SK-N-SH (cell line): ENCODE data around the gene LRMDA.

ENCODE experiments used
- GABPA ChIP-seq: IDR thresholded peaks from 2 replicates; pipeline ENCODE4 v1.4.0; 2012; ENCODE audit warnings: low read depth, mild to moderate bottlenecking
- MEF2A ChIP-seq: IDR thresholded peaks from 2 replicates; pipeline ENCODE4 v1.4.0; 2012; ENCODE audit warnings: low read depth, borderline replicate concordance
- MXI1 ChIP-seq: IDR thresholded peaks from 2 replicates; pipeline ENCODE4 v1.6.1; 2012; ENCODE audit warnings: mild to moderate bottlenecking, low read depth, low read length, improper control_type of control experiment
- RCOR1 ChIP-seq: fragments of 150-350 bp; IDR thresholded peaks from 2 replicates; pipeline ENCODE4 v1.6.1; 2017; ENCODE audit warnings: antibody characterized with exemption, low read length
- TF ChIP-seq, protein P1 (sequence below): IDR thresholded peaks from 2 replicates; pipeline ENCODE4 v1.6.1; 2012; ENCODE audit warnings: mild to moderate bottlenecking, low read depth, low read length, moderate library complexity
- TF ChIP-seq, protein P2 (sequence below): fragments of 200-600 bp; sonication (generic); IDR thresholded peaks from 2 replicates; pipeline ENCODE4 v1.6.1; 2017; ENCODE audit warnings: antibody characterized with exemption, mild to moderate bottlenecking, moderate library complexity

DNA sequence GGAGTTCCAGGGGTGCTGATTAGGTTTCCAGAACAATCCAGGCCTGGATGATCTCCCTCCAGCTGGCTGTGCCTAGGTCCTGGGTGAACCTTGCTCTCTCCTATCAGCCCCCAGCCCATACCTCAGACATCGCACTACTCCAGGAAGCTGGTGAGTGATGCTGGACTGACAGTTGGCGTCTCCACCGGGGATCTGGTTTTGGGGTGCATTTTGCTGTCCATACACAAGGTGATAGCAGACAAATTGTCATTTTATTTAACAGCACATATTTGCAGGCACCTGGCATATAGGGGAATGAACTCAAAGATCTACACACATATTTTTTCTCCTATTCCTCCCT lies 601.2 kb downstream of the LRMDA start:
- TF ChIP-seq GABPA (no peak), MXI1 (no peak), MEF2A (no peak), RCOR1 (no peak)
- TF ChIP-seq, protein P1, sequence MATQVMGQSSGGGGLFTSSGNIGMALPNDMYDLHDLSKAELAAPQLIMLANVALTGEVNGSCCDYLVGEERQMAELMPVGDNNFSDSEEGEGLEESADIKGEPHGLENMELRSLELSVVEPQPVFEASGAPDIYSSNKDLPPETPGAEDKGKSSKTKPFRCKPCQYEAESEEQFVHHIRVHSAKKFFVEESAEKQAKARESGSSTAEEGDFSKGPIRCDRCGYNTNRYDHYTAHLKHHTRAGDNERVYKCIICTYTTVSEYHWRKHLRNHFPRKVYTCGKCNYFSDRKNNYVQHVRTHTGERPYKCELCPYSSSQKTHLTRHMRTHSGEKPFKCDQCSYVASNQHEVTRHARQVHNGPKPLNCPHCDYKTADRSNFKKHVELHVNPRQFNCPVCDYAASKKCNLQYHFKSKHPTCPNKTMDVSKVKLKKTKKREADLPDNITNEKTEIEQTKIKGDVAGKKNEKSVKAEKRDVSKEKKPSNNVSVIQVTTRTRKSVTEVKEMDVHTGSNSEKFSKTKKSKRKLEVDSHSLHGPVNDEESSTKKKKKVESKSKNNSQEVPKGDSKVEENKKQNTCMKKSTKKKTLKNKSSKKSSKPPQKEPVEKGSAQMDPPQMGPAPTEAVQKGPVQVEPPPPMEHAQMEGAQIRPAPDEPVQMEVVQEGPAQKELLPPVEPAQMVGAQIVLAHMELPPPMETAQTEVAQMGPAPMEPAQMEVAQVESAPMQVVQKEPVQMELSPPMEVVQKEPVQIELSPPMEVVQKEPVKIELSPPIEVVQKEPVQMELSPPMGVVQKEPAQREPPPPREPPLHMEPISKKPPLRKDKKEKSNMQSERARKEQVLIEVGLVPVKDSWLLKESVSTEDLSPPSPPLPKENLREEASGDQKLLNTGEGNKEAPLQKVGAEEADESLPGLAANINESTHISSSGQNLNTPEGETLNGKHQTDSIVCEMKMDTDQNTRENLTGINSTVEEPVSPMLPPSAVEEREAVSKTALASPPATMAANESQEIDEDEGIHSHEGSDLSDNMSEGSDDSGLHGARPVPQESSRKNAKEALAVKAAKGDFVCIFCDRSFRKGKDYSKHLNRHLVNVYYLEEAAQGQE = no peak
- TF ChIP-seq, protein P2, sequence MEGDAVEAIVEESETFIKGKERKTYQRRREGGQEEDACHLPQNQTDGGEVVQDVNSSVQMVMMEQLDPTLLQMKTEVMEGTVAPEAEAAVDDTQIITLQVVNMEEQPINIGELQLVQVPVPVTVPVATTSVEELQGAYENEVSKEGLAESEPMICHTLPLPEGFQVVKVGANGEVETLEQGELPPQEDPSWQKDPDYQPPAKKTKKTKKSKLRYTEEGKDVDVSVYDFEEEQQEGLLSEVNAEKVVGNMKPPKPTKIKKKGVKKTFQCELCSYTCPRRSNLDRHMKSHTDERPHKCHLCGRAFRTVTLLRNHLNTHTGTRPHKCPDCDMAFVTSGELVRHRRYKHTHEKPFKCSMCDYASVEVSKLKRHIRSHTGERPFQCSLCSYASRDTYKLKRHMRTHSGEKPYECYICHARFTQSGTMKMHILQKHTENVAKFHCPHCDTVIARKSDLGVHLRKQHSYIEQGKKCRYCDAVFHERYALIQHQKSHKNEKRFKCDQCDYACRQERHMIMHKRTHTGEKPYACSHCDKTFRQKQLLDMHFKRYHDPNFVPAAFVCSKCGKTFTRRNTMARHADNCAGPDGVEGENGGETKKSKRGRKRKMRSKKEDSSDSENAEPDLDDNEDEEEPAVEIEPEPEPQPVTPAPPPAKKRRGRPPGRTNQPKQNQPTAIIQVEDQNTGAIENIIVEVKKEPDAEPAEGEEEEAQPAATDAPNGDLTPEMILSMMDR = no peak
